GM13977 (cell line): Measurements from ENCODE around the gene POFUT2.

Source experiments
- DNase-seq: peaks from one replicate; pipeline ENCODE4 v3.0.0; 2012; ENCODE audit warnings: low spot score
- CTCF ChIP-seq: IDR thresholded peaks from 2 replicates; pipeline ENCODE4 v1.5.1; 2012; ENCODE audit warnings: mild to moderate bottlenecking, control low read depth; ENCODE audit not compliant: insufficient read depth; ENCODE audit errors: extremely low read depth, missing control alignments
- in situ Hi-C: fragments of 300-500 bp; cut with MboI; formaldehyde crosslinking; loops from one replicate; pipeline ENCODE4 v1.12.0; 2022; ENCODE audit warnings: low sequenced_read_pairs, low pct_unique_long_range_greater_than_20kb, mixed read lengths, inconsistent platforms; ENCODE audit not compliant: unreplicated experiment

POFUT2 gene

GRCh38 chr21:45223236-45224185 is 64.2 kb downstream of the POFUT2 start:
- TF ChIP-seq CTCF, result no peak
- in situ Hi-C loops, result no loop called here
- no peak for DNase-seq

DNA sequence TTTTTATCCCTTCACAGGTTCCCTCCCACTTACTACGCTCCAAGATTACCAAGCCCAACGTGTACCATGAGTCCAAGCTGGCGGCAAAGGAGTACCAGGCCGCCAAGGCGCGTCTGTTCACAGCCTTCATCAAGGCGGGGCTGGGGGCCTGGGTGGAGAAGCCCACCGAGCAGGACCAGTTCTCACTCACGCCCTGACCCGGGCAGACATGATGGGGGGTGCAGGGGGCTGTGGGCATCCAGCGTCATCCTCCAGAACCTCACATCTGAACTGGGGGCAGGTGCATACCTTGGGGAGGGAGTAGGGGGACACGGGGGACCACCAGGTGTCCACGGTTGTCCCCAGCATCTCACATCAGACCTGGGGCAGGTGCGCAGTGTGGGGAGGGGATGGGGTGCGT is 65.7 kb downstream of the POFUT2 start:
- TF ChIP-seq CTCF, result no peak
- DNase-seq, result no peak
- in situ Hi-C loops, result no loop called here

- in situ Hi-C loops, result no loop called here
Observed at GRCh38 chr21:45220714-45221490, 66.8 kb downstream of the POFUT2 start.

GRCh38 chr21:45220071-45220481 is 67.6 kb downstream of the POFUT2 start:
- in situ Hi-C loops, result no loop called here
- no peak for DNase-seq
- no peak for TF ChIP-seq CTCF

More at GRCh38 chr21:45220714-45221490, 66.8 kb downstream of the POFUT2 start:
- DNase-seq, result no peak
- no peak for TF ChIP-seq CTCF

DNA sequence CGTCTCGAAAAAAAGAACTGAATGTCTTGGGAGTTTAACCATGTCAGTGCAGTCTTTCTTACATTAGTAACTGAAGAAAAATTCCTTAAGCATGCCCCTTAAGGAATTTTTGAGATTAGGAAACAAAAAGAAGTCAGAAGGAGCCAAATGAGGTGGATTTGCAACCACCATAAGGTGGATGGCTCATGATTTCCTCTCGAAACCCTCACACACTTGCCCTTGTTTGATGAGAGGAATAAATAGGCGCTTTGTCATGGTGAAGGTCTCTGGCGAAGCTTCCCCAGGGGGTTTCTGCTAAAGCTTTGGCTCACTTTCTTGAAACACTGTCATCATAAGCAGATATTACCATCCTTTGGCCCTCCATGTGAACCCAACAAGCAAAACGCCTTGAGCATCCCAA is 68.2 kb downstream of the POFUT2 start:
- TF ChIP-seq CTCF, result no peak
- DNase-seq, result no peak
- in situ Hi-C loops, result no loop called here

GRCh38 chr21:45217010-45217409 is 70.7 kb downstream of the POFUT2 start:
- TF ChIP-seq CTCF, result no peak
- in situ Hi-C loops, result no loop called here
- no peak for DNase-seq
